ENCODE data around the gene TP53. TPM values are rescaled to one million over a fixed set of nuclear protein-coding genes. Genes with fewer than 3 reads are reported as not detected.

The TP53 gene
- 44.4 and 46.2 TPM in 2 replicates for total RNA-seq (2014; rRNA removed; shearing (Covaris generic))
- polyA plus RNA-seq (2014; cell fraction: nucleus; rRNA removed), result 47.6 and 84.0 TPM in 2 replicates

GRCh38 chr17:7687072-7687907 is at the start of gene TP53:
TSS of gene TP53 (minus strand) at chr17:7687490. CDS start at chr17:7676594, 10,896 bp downstream.
- peak; percentile 94 for DNase-seq (ENCODE audit: extremely low read depth, low read depth)

- DNase-seq (ENCODE audit: extremely low read depth, low read depth), result no peak
Measured at GRCh38 chr17:7732981-7733539, 45.8 kb upstream of the TP53 start.

DNA sequence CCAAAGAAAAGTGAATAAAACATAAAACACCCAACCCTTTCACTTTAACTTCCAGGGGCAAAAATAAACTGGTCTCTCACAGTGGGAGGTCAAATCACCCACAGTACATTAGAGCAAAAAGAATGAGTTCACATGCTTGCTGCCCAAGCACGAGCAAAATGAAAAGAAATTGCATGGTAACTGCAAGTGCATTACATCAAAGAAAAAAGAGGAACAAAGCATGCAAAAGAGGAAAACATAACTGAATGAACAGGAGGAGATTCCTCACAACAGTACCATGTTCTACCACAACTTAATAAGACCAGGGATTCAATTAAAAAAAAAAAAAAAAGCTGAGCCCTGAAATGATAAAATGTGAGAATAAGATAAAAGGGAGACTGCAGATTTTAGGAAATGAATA is 42.5 kb upstream of the TP53 start:
- DNase-seq (ENCODE audit: extremely low read depth, low read depth), result no peak

GRCh38 chr17:7727886-7728285 is 40.6 kb upstream of the TP53 start:
- no peak for DNase-seq (ENCODE audit: extremely low read depth, low read depth)

DNA sequence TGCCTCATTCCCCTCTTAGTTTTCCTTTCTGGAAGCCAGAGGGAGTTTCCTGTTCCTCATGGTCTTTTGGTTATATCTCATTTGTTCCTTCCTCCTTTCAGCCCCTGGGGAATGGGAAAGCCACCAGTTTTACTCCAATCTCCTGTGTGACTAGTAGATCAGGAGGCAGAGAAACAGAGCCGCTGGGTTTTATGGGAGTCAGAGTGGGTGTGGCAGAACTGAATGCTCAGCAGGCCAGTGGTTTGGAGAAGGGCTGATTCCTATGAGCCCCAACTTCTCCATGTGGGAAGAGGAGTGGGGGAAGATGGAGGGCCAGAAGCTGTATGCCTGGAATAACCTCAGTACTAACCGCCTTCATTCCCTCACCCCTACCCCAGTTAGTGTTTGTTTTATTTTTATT is 34.3 kb upstream of the TP53 start:
- DNase-seq (ENCODE audit: extremely low read depth, low read depth), result no peak

- no peak for DNase-seq (ENCODE audit: extremely low read depth, low read depth)
Measured at GRCh38 chr17:7720125-7720524, 32.8 kb upstream of the TP53 start.

DNA sequence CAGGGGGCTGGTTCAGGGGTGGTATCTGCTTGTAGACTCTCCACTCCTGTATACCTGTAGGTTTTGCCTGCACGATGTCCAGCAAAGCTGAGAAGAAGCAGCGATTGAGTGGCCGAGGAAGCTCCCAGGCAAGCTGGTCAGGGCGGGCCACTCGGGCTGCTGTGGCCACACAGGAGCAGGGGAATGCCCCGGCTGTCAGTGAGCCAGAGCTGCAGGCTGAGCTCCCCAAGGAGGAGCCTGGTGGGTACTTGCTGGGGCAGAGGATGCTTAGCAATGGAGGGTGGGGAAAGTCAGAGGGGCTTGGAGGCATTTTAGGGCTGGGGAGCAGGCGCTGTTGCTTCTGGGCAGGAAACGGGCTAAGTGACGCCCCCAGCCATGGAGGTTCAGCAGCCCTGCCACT is 32.4 kb upstream of the TP53 start:
- DNase-seq (ENCODE audit: extremely low read depth, low read depth), result no peak

GRCh38 chr17:7717756-7718350 is 30.6 kb upstream of the TP53 start:
- no peak for DNase-seq (ENCODE audit: extremely low read depth, low read depth)

DNA sequence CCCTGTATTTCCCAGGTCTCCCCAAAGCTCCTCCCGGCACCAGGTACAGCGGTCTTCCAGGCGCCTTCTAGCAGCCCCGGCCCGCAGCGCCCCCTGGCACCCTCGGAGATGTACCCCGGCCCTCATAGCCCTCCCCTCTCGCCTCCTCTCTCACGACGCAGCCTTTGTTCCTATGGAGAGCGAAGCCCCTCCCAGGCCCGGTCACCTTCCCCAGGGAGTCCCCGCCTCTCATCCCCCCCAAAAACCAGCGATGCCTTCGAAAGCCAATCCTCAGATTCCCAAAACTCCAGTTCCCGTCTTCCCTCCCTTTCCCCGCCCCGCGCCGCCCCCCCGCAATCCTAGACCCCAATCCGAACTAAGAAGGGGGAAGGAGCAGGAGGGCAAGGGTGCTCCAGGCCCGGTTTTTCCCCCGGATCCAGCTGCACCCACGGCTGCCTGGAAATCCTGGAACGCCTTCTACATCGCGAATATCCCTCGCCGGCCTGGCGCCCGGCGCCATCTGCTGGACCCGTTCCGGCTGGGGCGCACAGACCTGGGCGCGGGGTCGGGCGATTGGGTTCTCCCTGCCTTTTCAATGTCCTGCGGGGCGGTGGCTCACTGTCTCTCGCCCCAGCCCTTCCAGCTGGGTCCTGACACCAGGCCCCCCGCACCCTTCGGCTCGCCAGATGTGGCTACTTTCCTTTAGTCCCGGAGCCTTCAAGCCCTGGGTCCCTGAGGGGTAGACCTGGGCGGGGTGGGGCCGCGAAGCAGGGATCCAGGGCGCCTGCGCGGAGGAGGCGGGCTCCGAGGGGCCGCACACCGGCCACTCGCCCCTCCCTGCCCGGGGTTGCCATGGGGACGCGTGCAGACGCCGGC is 29.8 kb upstream of the TP53 start, which contains the start of gene DNAH2:
Gene DNAH2 (plus strand): TSS at position 844 of the 855 bp plus-strand sequence. CDS start 1,991 bp downstream, outside the sequence.
- DNase-seq (ENCODE audit: extremely low read depth, low read depth), result peak; percentile 83

- DNase-seq (ENCODE audit: extremely low read depth, low read depth), result no peak
Measured at GRCh38 chr17:7715936-7716886, 28.9 kb upstream of the TP53 start.

- no peak for DNase-seq (ENCODE audit: extremely low read depth, low read depth)
Measured at GRCh38 chr17:7714721-7715594, 27.7 kb upstream of the TP53 start.

GRCh38 chr17:7713782-7714181 is 26.5 kb upstream of the TP53 start:
- no peak for DNase-seq (ENCODE audit: extremely low read depth, low read depth)

DNA sequence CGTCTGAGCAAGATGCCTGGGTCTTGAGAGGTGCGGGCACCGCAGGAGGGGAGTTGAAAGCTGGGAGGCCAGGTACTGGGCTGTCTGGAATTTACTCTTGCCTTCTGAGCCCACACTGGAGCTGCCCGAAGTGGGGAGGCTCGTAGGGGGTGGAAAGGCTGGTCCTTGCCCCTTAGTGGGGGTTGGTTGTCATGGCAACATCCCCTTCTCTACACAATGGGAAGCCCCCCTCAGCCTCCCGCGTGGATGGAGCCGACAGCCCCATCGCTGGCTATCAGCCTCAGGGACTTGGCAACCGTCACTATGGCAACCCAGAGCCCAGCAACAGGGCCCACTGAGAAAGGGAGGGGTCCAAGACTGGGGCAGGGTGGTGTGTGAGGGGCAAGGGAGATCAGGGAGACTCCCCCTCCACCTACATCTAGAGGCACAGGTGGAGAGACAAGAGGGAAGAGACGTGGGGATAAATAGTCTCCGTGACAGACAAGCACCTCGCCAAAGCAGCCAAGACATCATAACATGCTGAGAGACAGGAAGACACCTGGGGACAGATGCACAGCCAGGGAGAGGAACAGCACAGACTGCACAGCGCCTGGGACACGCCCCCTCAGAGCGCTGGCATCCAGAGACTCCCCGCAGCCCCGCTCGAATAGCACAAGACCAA is 25.0 kb upstream of the TP53 start:
- no peak for DNase-seq (ENCODE audit: extremely low read depth, low read depth)

DNA sequence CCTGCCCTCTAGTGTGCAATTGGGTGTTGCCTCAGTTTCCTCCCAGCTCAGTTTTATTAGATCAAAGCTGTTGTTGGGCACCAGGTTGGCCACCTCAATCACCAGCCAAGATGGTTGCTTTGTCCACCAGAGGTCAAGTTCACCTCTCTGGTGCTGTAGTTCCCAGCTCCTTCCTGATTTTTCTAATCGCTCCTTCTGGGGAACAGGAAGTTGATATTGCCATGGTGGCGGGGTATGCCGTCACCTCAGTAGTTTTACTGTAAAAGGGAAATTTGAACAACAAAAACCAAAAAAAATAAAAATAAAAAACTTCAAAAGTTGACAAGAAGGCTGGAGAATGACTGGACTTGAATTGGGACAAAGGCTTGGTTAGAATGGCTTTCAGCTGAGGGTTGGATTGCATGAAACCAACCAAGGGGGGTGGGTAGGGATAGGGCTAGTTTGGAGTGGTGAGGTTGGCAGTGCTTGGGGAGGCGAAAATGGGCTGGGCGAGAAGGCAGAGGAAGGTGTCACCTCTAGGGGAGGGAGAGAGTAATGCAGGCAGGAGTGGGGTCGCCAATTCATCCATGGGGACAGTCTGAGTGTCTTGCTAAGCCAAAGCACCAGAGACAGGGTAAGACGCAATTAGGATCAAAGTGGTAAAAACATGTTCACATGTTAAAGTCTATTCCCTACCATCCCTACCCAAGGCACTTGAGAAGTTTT is 23.9 kb upstream of the TP53 start:
- DNase-seq (ENCODE audit: extremely low read depth, low read depth), result no peak

DNA sequence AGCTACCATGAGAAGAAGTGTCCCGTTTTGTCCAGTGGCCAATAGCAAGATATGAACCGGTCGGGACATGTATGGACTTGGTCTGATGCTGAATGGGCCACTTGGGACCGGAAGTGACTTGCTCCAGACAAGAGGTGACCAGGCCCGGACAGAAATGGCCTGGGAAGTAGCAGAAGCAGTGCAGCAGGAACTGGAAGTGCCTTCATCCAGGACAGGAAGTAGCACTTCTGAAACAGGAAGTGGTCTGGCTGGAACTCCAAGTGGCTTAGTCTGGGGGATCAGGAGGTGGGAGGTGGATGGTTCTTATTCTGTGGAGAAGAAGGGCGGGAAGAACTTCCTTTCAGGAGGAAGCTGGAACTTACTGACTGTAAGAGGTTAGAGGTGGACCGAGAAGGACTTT is 23.0 kb upstream of the TP53 start:
- DNase-seq (ENCODE audit: extremely low read depth, low read depth), result no peak

DNA sequence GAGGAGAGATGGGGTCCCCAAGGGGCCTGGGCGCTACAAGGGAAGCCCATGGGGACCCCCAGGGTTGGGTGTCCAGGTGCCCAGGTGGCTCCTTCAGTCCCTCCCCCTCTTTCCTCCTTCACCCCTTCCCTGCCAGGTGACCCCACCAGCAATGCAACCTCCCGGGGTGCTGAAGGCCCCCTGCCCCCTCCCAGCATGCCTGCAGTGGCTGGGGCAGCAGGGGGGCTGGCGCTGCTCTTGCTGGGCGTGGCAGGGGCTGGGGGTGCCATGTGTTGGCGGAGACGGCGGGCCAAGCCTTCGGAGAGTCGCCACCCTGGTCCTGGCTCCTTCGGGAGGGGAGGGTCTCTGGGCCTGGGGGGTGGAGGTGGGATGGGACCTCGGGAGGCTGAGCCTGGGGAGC is 21.7 kb upstream of the TP53 start:
- DNase-seq (ENCODE audit: extremely low read depth, low read depth), result no peak

Data from NCI-H460 (cell line).